Choroid plexus epithelial cell (primary cell): ENCODE results near the gene SH3TC1.

Source experiments
- DNase-seq: peaks from one replicate; pipeline ENCODE4 v3.0.0-alpha.2; 2010; ENCODE audit warnings: low read depth
- H3K4me3 ChIP-seq: 2 replicates; pipeline ENCODE4 v1.5.1; 2011; ENCODE audit warnings: low read depth, mild to moderate bottlenecking, control low read depth, low read length, moderate library complexity
- CTCF ChIP-seq: conservative IDR thresholded peaks from 2 replicates; pipeline ENCODE4 v1.5.1; 2011; ENCODE audit warnings: low read depth, mild to moderate bottlenecking, control low read depth, inconsistent platforms, low read length, moderate library complexity

The SH3TC1 gene

GRCh38 chr4:8269535-8270417 is 70.7 kb downstream of the SH3TC1 start, which contains the start of gene HTRA3:
Gene HTRA3 (plus strand): TSS chr4:8269754. CDS start chr4:8269969, 215 bp downstream.
- DNase-seq: peak; percentile 47
- H3K4me3 ChIP-seq: peak within 1 kb of the TSS; percentile 49
- TF ChIP-seq CTCF: no peak

DNA sequence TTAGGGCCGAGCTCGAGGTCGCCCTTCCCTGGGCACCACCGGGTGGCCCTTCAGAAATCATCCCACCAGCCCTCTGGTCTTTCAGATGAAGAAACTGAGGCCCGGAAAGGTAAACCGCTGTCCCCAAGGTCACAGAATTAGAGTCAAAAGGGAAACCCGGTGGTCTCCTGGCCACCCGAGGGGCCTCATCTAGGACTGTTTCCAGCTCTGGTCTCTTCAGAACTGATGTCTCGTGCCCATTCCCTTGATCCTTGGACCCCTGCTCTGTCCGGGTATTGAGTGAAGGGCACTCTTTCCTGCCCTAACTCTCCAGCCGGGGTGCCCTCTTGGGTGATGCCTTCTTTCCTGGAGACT is 71.3 kb downstream of the SH3TC1 start:
- TF ChIP-seq CTCF: no peak
- no peak for DNase-seq
- H3K4me3 ChIP-seq: peak overlapping the region; percentile 49

- DNase-seq: peak; percentile 38
- H3K4me3 ChIP-seq: peak overlapping the region; percentile 49
- no peak for TF ChIP-seq CTCF
These were observed 72.1 kb downstream of the SH3TC1 start for GRCh38 chr4:8270912-8271815.

GRCh38 chr4:8271821-8272220 is 72.7 kb downstream of the SH3TC1 start:
- no peak overlapping the region for H3K4me3 ChIP-seq
- no peak for DNase-seq
- no peak for TF ChIP-seq CTCF

GRCh38 chr4:8272472-8273428 is 73.7 kb downstream of the SH3TC1 start:
- peak; percentile 39 for DNase-seq
- H3K4me3 ChIP-seq: no peak overlapping the region
- TF ChIP-seq CTCF: no peak

DNA sequence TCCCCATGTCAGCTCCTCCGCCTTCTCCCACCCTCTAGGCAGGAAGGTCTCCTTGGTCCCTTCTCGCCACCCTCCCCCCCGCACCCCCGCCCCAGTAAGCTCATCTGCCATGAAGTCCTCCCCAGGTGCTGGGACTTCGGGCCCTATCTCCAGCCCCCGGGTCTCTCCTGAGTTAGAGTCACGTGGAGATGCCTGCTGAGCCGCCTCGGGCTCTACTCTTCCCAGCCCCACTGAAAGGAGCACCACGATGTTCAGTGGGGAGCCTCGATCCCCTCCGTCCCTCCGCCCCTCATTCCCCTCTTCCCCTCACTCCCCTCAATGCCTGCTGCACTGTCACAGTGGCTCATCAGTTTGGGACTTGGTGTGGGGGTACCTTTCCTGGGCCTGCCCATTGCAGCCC is 74.4 kb downstream of the SH3TC1 start:
- no peak for TF ChIP-seq CTCF
- no peak for DNase-seq

More for the DNA sequence above, 74.4 kb downstream of the SH3TC1 start:
- H3K4me3 ChIP-seq: no peak overlapping the region
